DND-41 (cell line): ENCODE data around the gene SLC5A11.

Experiments
- CTCF ChIP-seq: IDR thresholded peaks from 2 replicates; pipeline ENCODE4 v1.5.1; 2012; ENCODE audit warnings: borderline replicate concordance, low read length, moderate library complexity, mild to moderate bottlenecking; ENCODE audit not compliant: poor library complexity, severe bottlenecking; ENCODE audit errors: extremely low read depth
- EZH2 ChIP-seq: IDR thresholded peaks from 3 replicates; pipeline ENCODE4 v1.6.1; 2012; ENCODE audit warnings: borderline replicate concordance, low read depth, mild to moderate bottlenecking, moderate library complexity, low read length, inconsistent platforms; ENCODE audit not compliant: severe bottlenecking

DNA sequence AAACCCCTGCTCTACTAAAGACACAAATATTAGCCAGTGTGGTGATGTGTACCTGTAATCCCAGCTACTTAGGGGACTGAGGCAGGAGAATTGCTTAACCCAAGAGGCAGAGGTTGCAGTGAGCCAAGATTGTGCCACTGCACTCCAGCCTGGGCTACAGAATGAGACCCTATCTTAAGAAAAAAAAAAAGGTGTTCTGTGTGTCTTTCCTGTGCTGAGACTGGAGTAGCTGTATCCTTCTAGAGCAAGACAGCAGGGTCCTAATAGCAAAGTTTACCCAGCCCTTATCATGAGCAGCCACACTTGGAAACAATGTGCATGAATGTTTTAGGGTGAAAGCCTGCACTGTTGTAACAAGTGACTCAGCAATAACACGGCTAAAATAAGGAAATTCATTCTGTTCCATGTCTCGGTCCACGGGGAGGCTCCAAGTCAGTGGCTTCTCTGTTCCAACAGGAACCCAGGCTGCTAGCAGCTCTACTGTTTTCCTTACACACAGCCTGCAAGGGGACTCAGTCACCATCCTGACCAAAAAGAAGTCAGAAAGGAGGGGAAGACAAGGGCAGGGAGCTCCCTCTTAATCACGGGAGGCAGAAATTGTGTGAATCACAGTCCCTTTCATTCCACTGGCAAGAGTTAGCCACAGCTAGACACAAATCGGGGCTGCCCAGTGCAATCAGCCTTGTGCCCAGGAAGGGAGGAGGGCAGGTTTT lies 7.1 kb upstream of the SLC5A11 start:
- TF ChIP-seq CTCF (no peak), EZH2 (no peak)
